Measurements from ENCODE around the gene ADPGK. TPM values are rescaled to one million over a fixed set of nuclear protein-coding genes. Genes with fewer than 3 reads are reported as not detected.

The ADPGK gene
- polyA plus RNA-seq, 3 donors = 138 to 283 (median 152) TPM

- no CpG with 5 or more reads among the region's 1 CpG for WGBS (ENCODE audit: insufficient coverage)
- no peaks in the 10 kb centered on the region for H3K36me3 Mint-ChIP-seq
- no peak overlapping the region for H3K27ac ChIP-seq (ENCODE audit: low read depth in 1 of 2, low read length in 2 of 2)
- no peak overlapping the region for H2AFZ ChIP-seq (ENCODE audit: insufficient read depth, low read depth, low read length, poor library complexity, severe bottlenecking)
- peaks cover 6% of the 10 kb centered on the region for H3K79me2 ChIP-seq (ENCODE audit: insufficient read depth, low read length)
- H4K20me1 ChIP-seq (ENCODE audit: insufficient read depth, low read length) = peaks cover 2% of the 10 kb centered on the region
- TF ChIP-seq CTCF (IDR thresholded peaks at IDR 0.05) = no peak
- intact Hi-C loops (cut with micrococcal nuclease) = loop anchor here (10.0 kb wide), 2 partner anchors 313 to 463 kb away; partner anchors contain the start of genes ARIH1 (in 2 of the 2) and CELF6 (in 1 of the 2)
- H3K9me3 ChIP-seq (replicated peaks in 1 of 2; ENCODE audit: control insufficient read depth in 1 of 2, insufficient read depth in 1 of 2, low read length in 2 of 2) = no peaks in the 10 kb centered on the region
- no peak overlapping the region for H3K27ac Mint-ChIP-seq
- peaks cover 0 to 2% (median 0%) of the 10 kb centered on the region in 7 donors for H3K9me3 Mint-ChIP-seq
- peaks cover 0 to 2% of the 10 kb centered on the region in 2 donors for H3K27me3 ChIP-seq (ENCODE audit: control insufficient read depth in 2 of 2, insufficient read depth in 2 of 2, low read length in 2 of 2)
- H3K4me1 Mint-ChIP-seq = peaks cover 15% of the 10 kb centered on the region
- no peak for DNase-seq
- no peaks in the 10 kb centered on the region for H3K36me3 ChIP-seq (replicated peaks in 1 of 2; ENCODE audit: control insufficient read depth in 1 of 2, insufficient read depth in 2 of 2, low read length in 2 of 2)
- H3K27me3 Mint-ChIP-seq (ENCODE audit: low read depth in 3 of 3) = peaks cover 0 to 10% (median 0%) of the 10 kb centered on the region in 3 donors
- H3K4me1 ChIP-seq (ENCODE audit: control insufficient read depth in 1 of 2, insufficient read depth in 2 of 2, low read length in 2 of 2) = peaks cover 10 to 14% of the 10 kb centered on the region in 2 donors
- no peak overlapping the region for H3K4me2 ChIP-seq (replicated peaks; ENCODE audit: extremely low read depth, low read length, poor library complexity, severe bottlenecking)
- H3K4me3 ChIP-seq (replicated peaks in 1 of 3; ENCODE audit: low read depth in 2 of 3, low read length in 3 of 3) = no peak overlapping the region
- H3K4me3 Mint-ChIP-seq = no peak overlapping the region
- no peak overlapping the region for H3K9ac ChIP-seq (ENCODE audit: insufficient read depth, low read length, poor library complexity, severe bottlenecking)
These were observed 4.0 kb upstream of the ADPGK start for GRCh38 chr15:72787526-72787925.

GRCh38 chr15:72786676-72787345 is 3.3 kb upstream of the ADPGK start:
- H3K9ac ChIP-seq (ENCODE audit: insufficient read depth, low read length, poor library complexity, severe bottlenecking) = no peak overlapping the region
- intact Hi-C loops (cut with micrococcal nuclease) = loop anchor here (10.0 kb wide), 2 partner anchors 312 to 462 kb away; partner anchors contain the start of genes ARIH1 (in 2 of the 2) and CELF6 (in 1 of the 2)
- peaks cover 0 to 2% of the 10 kb centered on the region in 2 donors for H3K27me3 ChIP-seq (ENCODE audit: control insufficient read depth in 2 of 2, insufficient read depth in 2 of 2, low read length in 2 of 2)
- TF ChIP-seq CTCF (IDR thresholded peaks at IDR 0.05) = no peak
- H3K4me1 ChIP-seq (ENCODE audit: control insufficient read depth in 1 of 2, insufficient read depth in 2 of 2, low read length in 2 of 2) = peaks cover 17 to 22% of the 10 kb centered on the region in 2 donors
- no peak overlapping the region for H3K4me3 Mint-ChIP-seq
- H2AFZ ChIP-seq (ENCODE audit: insufficient read depth, low read depth, low read length, poor library complexity, severe bottlenecking) = no peak overlapping the region
- no peak for DNase-seq
- no peak overlapping the region for H3K4me2 ChIP-seq (replicated peaks; ENCODE audit: extremely low read depth, low read length, poor library complexity, severe bottlenecking)
- no peak overlapping the region for H3K4me3 ChIP-seq (replicated peaks in 1 of 3; ENCODE audit: low read depth in 2 of 3, low read length in 3 of 3)
- H3K27ac Mint-ChIP-seq = peak overlapping the region in 2 of 7 donors; percentile 9 to 68
- no peaks in the 10 kb centered on the region for H3K9me3 ChIP-seq (replicated peaks in 1 of 2; ENCODE audit: control insufficient read depth in 1 of 2, insufficient read depth in 1 of 2, low read length in 2 of 2)
- no peak overlapping the region for H3K27ac ChIP-seq (ENCODE audit: low read depth in 1 of 2, low read length in 2 of 2)
- peaks cover 13% of the 10 kb centered on the region for H3K79me2 ChIP-seq (ENCODE audit: insufficient read depth, low read length)
- no peaks in the 10 kb centered on the region for H3K9me3 Mint-ChIP-seq
- H3K36me3 ChIP-seq (replicated peaks in 1 of 2; ENCODE audit: control insufficient read depth in 1 of 2, insufficient read depth in 2 of 2, low read length in 2 of 2) = no peaks in the 10 kb centered on the region
- H3K4me1 Mint-ChIP-seq = peaks cover 20% of the 10 kb centered on the region
- peaks cover 0 to 5% (median under 1%) of the 10 kb centered on the region in 3 donors for H3K27me3 Mint-ChIP-seq (ENCODE audit: low read depth in 3 of 3)
- peaks cover 9% of the 10 kb centered on the region for H4K20me1 ChIP-seq (ENCODE audit: insufficient read depth, low read length)
- H3K36me3 Mint-ChIP-seq = peaks cover 2% of the 10 kb centered on the region in 2 donors
- WGBS (ENCODE audit: insufficient coverage) = 60% methylated on average over 2 of the region's 8 CpGs
